Right lobe of liver (tissue), 6 donors: Measurements from ENCODE around the gene PRR16. TPM values are rescaled to one million over a fixed set of nuclear protein-coding genes. Genes with fewer than 3 reads are reported as not detected.

ENCODE experiments used
- ATAC-seq, 4 donors: fragments of 200-7000 bp; cut with Tn5 transposase; one replicate each; pipeline ENCODE4 v1.9.1; 2020; ENCODE audit warnings: mild to moderate bottlenecking in 4 of 4, moderate library complexity in 4 of 4
- DNase-seq, 3 donors: peaks; one replicate each; pipeline ENCODE4 v3.0.0-alpha.2; 2020
- H3K27ac ChIP-seq, 3 donors: fragments of 200-600 bp; one replicate each; pipeline ENCODE4 v1.8.0; 2022
- H3K27me3 ChIP-seq, 2 donors: fragments of 200-600 bp; one replicate each; pipeline ENCODE4 v1.8.0; 2022
- H3K36me3 ChIP-seq, 4 donors: fragments of 200-600 bp; sonication (generic) in 1 of 4; one replicate each; pipeline versions ENCODE4 v1.5.1 to v1.8.0; 2017 to 2022; ENCODE audit warnings: control low read depth in 1 of 4
- H3K4me1 ChIP-seq, 4 donors: fragments of 200-600 bp; sonication (generic) in 1 of 4; one replicate each; pipeline versions ENCODE4 v1.5.1 to v1.8.0; 2017 to 2022; ENCODE audit warnings: control low read depth in 1 of 4
- H3K4me3 ChIP-seq, 3 donors: fragments of 200-600 bp; one replicate each; pipeline ENCODE4 v1.8.0; 2022
- H3K9me3 ChIP-seq, 4 donors: fragments of 200-600 bp; sonication (generic) in 1 of 4; one replicate each; pipeline versions ENCODE4 v1.5.1 to v1.8.0; 2017 to 2022; ENCODE audit warnings: control low read depth in 1 of 4
- POLR2A ChIP-seq: fragments of 450-650 bp; IDR thresholded peaks from one replicate; pipeline ENCODE4 v1.6.1; 2017; ENCODE audit warnings: antibody characterized with exemption, mild to moderate bottlenecking
- WGBS: methylation state at CpG from one replicate; pipeline ENCODE4 v1.1.6; 2018; ENCODE audit warnings: low coverage, low lambda C conversion rate; ENCODE audit not compliant: insufficient coverage; ENCODE audit errors: missing lambda C conversion rate; 5-methylcytosine and 5-hydroxymethylcytosine counted together
- intact Hi-C, 2 donors: fragments of 100-400 bp; cut with DNase I; formaldehyde crosslinking; loops; one replicate each; pipeline versions ENCODE4 v1.11.2 to v1.14.1; 2022
- total RNA-seq, 6 experiments: library from RNA; depleted of rRNA in 2 of 6; stranded (reverse); fragments of >200 nt in 2 of 6; fragmentation: NEBNext Ultra II Directional in 3 of 6; extraction: Animal tissue kit (Norgen Biotek cat#: 25700) in 3 of 6; gene quantifications; one replicate each; pipeline versions ENCODE4 v1.1.0 to v1.2.4, GENCODE V29; 2016 to 2023
- TF ChIP-seq, protein P1 (sequence below), 4 donors: fragments of 200-600 bp in 3 of 4; fragments of 450-650 bp in 1 of 4; IDR thresholded peaks; one replicate each; pipeline versions ENCODE4 v1.5.1 to v1.8.0; 2016 to 2022; ENCODE audit warnings: antibody characterized with exemption in 4 of 4, mild to moderate bottlenecking in 2 of 4
- donor health status: DM: no; HTN: yes; CAD: no.
- donor health status: DM: no; HTN: no; CAD: no.
- donor health status: DM: no; HTN: no; CAD: no.
- donor health status: DM: no; HTN: yes; CAD: no.
- donor health status: DM: no; HTN: yes; CAD: no.

Gene PRR16
- total RNA-seq, 6 experiments from 2014 or later, result 0.16 to 1.2 (median 0.39) TPM; not detected in 1

DNA sequence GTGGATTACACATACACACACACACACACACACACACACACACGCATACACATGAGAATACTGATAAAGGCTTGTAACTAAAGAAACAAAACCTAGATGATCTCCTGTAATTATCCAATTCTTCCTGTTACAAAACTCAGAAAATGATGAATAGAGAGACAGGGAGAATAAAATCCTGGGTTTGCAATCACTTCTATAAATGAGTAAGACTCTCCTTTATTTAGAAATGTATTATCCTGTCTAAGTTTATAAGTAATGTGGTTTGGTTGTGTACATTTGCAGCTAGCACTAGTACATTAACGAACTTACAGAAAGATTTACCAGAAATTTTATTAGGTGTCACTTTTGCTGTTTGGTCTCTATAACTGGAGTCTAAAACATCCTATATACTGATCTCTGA lies 2.8 kb upstream of the PRR16 start:
- H3K9me3 ChIP-seq, result no peaks in the 10 kb centered on the region
- DNase-seq, result no peak
- no peak overlapping the region for H3K27ac ChIP-seq
- 68% methylated on average over 2 of the region's 2 CpGs for WGBS
- H3K4me3 ChIP-seq, result no peak overlapping the region
- TF ChIP-seq POLR2A, result no peak
- TF ChIP-seq, protein P1, sequence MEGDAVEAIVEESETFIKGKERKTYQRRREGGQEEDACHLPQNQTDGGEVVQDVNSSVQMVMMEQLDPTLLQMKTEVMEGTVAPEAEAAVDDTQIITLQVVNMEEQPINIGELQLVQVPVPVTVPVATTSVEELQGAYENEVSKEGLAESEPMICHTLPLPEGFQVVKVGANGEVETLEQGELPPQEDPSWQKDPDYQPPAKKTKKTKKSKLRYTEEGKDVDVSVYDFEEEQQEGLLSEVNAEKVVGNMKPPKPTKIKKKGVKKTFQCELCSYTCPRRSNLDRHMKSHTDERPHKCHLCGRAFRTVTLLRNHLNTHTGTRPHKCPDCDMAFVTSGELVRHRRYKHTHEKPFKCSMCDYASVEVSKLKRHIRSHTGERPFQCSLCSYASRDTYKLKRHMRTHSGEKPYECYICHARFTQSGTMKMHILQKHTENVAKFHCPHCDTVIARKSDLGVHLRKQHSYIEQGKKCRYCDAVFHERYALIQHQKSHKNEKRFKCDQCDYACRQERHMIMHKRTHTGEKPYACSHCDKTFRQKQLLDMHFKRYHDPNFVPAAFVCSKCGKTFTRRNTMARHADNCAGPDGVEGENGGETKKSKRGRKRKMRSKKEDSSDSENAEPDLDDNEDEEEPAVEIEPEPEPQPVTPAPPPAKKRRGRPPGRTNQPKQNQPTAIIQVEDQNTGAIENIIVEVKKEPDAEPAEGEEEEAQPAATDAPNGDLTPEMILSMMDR (IDR thresholded peaks at IDR 0.05), result no peak
- intact Hi-C loops, result no loop called here
- peaks cover 0 to 6% of the 10 kb centered on the region in 2 donors for H3K27me3 ChIP-seq
- ATAC-seq, result no peak
- no peaks in the 10 kb centered on the region for H3K36me3 ChIP-seq
- H3K4me1 ChIP-seq, result peaks cover 0 to 18% (median 0%) of the 10 kb centered on the region in 4 donors

DNA sequence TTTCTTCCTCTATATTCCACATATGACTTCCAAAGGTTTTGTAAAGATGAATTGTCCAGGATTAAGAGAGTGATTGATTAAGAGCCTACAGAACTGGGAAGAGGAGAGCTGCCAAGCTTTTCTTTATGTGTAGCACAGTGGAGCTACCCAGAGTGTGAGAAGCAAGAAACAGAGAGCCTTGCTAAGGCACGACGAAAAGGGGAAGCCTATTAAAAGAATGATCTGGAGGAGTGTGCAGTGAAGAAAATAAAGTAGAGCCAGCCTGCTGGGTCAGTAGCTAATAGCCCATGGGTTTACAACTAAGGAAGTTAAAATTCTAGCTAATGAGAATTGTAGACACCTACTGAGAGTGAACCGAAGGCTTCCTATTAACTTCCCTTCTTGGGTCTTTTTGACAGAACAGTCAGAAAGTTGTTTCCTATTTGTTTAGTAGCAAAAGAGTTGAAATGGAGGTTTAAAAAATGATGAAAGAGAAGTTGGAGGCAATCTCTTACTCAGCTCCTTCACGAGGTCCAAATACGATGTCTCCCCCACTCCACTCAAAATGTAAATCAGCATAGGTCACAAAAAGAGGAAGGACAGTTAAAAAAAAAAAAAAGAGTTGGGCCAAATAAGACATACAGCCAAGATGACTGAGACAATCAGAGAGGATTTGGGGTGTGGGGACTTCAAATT lies 957 bp upstream of the PRR16 start:
- H3K9me3 ChIP-seq, result no peaks in the 10 kb centered on the region
- 36% methylated on average over 5 of the region's 5 CpGs for WGBS
- H3K27me3 ChIP-seq, result peaks cover 5 to 13% of the 10 kb centered on the region in 2 donors
- H3K27ac ChIP-seq, result no peak overlapping the region
- ATAC-seq (no peak), DNase-seq (no peak)
- no peak overlapping the region for H3K4me3 ChIP-seq
- intact Hi-C loops, result no loop called here
- no peaks in the 10 kb centered on the region for H3K36me3 ChIP-seq
- peaks cover 0 to 18% (median 0%) of the 10 kb centered on the region in 4 donors for H3K4me1 ChIP-seq
- TF ChIP-seq, protein P1 (IDR thresholded peaks at IDR 0.05), result no peak
- no peak for TF ChIP-seq POLR2A

DNA sequence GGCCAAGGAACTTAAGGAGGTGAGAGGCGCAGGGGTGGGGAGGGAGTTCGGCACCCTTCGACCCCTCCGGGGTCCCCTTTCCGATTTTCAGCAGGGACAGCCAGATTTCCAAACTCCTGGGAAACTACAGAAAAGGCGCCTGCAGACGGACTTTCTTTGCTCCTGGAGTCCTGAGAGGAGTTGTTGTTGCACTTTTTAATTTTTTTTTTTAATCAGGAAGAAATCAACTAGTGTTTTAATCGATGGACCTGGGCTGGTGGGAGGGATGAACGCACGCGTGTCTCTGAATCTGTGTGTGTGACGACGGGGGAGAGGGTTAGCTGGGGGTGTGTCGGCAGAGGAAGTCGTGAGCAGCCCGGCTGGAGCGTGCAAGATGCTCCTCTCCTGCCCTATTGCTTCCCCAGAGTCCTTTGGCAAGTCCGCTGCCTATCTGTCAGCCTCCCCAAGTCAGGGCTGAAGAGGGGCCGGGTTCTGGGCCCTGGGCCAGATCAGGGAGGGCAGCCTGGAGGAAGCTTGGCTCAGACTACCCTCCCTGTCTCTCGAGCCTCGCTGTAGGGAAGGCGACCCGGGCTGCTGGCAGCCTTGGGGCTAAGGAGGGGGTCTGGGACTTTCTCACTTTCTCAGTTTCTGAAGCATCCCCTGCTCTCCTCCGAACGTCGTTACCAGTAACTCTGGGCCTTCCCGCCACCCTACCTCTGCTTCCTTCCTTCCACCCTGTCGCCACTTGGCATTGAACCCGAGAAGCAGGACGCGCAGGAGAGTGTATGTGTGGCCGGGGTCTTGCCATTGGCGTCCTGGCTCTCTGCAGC lies 731 bp downstream of the PRR16 start:
- H3K27ac ChIP-seq, result no peak overlapping the region
- WGBS, result 1% methylated on average over 25 of the region's 33 CpGs
- intact Hi-C loops, result no loop called here
- H3K27me3 ChIP-seq, result peaks cover 5 to 18% of the 10 kb centered on the region in 2 donors
- TF ChIP-seq, protein P1 (IDR thresholded peaks at IDR 0.05), result no peak
- no peak for TF ChIP-seq POLR2A
- no peaks in the 10 kb centered on the region for H3K9me3 ChIP-seq
- DNase-seq (peak; percentile 24 to 47 (median 43)), ATAC-seq (peak; percentile 36 to 58 (median 50))
- H3K4me3 ChIP-seq, result peak overlapping the region; percentile 23 to 40 (median 28)
- H3K36me3 ChIP-seq, result no peaks in the 10 kb centered on the region
- H3K4me1 ChIP-seq, result peaks cover 0 to 18% (median 0%) of the 10 kb centered on the region in 4 donors

DNA sequence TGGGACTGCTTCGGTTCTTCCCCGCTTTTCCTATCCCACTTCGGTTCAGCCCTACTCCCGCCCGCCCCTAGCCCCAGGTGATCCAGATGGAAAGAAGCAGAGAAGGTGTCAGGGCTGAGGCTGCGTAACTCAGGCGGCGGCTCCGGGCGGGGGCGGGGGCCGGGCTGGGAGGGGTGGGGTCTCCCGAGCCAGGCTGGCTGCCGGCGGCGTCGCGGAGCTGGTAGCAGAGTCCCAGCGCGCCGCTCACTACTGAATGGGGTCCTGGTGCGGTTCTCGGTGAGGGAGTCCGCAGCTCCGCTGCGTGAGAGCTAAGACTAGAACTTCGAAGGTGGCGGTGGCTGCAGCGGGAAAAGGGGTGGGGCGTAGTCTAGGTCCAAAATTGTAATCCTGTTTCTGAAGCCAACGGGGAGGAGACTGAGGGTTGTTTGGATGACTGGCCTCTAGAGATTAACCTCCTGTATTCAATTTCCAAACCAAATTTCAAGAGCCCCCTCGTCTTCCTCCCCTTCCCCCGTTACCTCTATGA lies 1.4 kb downstream of the PRR16 start:
- ATAC-seq, result peak; percentile 36 to 57 (median 44)

More for the DNA sequence above, 1.4 kb downstream of the PRR16 start:
- no peaks in the 10 kb centered on the region for H3K36me3 ChIP-seq
- TF ChIP-seq POLR2A, result no peak
- TF ChIP-seq, protein P1 (IDR thresholded peaks at IDR 0.05), result no peak
- intact Hi-C loops, result no loop called here
- H3K4me1 ChIP-seq, result peaks cover 0 to 18% (median 0%) of the 10 kb centered on the region in 4 donors
- peak in 2 of 3 donors; percentile 20 to 35 for DNase-seq
- H3K9me3 ChIP-seq, result no peaks in the 10 kb centered on the region
- WGBS, result 0% methylated on average over 9 of the region's 33 CpGs
- peaks cover 5 to 18% of the 10 kb centered on the region in 2 donors for H3K27me3 ChIP-seq
- no peak overlapping the region for H3K27ac ChIP-seq
- H3K4me3 ChIP-seq, result peak overlapping the region; percentile 12 to 23 (median 23)
